Ectodermal cell (in vitro differentiated cells): ENCODE data around the gene ADCY2.

Source experiments
- H3K27ac ChIP-seq: 2 replicates; pipeline ENCODE4 v1.7.0; 2013; ENCODE audit warnings: mild to moderate bottlenecking, low read depth, low read length; ENCODE audit not compliant: insufficient read depth, poor library complexity, severe bottlenecking
- H3K27me3 ChIP-seq: 2 replicates; pipeline ENCODE4 v1.7.0; 2013; ENCODE audit warnings: mild to moderate bottlenecking, low read length; ENCODE audit not compliant: insufficient read depth, control insufficient read depth, poor library complexity, severe bottlenecking
- H3K36me3 ChIP-seq: one replicate; pipeline ENCODE4 v1.7.0; 2013; ENCODE audit warnings: low read length; ENCODE audit not compliant: control insufficient read depth, insufficient read depth
- H3K4me1 ChIP-seq: one replicate; pipeline ENCODE4 v1.7.0; 2013; ENCODE audit warnings: low read length; ENCODE audit not compliant: control insufficient read depth, insufficient read depth
- H3K4me3 ChIP-seq: 2 replicates; pipeline ENCODE4 v1.7.0; 2013; ENCODE audit warnings: low read depth, low read length, control low read depth; ENCODE audit not compliant: insufficient read depth
- H3K9me3 ChIP-seq: 2 replicates; pipeline ENCODE4 v1.7.0; 2013; ENCODE audit warnings: mild to moderate bottlenecking, low read length, moderate library complexity; ENCODE audit not compliant: control insufficient read depth
- WGBS, 2 experiments: methylation state at CpG; one replicate each; pipeline ENCODE4 v1.1.7; 2013; ENCODE audit warnings: missing lambda C conversion rate in 2 of 2; 5-methylcytosine and 5-hydroxymethylcytosine counted together

The ADCY2 gene

DNA sequence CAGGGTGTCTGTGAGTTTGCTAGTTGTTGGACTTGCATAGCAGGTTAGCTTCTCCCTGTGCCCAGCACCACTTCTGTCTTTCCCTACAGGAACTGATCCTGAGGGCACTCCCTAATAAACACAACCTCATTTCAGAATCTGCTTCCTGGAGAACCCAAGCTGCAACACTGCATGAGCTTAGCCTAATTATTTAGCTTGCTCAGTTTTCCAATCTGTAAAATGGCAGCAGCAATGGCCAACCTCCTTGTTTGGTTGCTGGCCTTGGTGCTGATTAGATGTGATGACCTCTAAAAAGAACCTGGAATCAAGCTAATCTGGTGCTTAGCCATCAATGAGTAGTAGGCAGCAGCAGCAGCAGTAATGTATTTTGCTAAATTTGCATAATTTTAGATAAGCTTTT lies 133.9 kb downstream of the ADCY2 start:
- H3K4me3 ChIP-seq: no peak overlapping the region
- no peaks in the 10 kb centered on the region for H3K27me3 ChIP-seq
- no peak overlapping the region for H3K27ac ChIP-seq
- H3K36me3 ChIP-seq: no peaks in the 10 kb centered on the region
- H3K4me1 ChIP-seq: no peaks in the 10 kb centered on the region
- no peaks in the 10 kb centered on the region for H3K9me3 ChIP-seq

DNA sequence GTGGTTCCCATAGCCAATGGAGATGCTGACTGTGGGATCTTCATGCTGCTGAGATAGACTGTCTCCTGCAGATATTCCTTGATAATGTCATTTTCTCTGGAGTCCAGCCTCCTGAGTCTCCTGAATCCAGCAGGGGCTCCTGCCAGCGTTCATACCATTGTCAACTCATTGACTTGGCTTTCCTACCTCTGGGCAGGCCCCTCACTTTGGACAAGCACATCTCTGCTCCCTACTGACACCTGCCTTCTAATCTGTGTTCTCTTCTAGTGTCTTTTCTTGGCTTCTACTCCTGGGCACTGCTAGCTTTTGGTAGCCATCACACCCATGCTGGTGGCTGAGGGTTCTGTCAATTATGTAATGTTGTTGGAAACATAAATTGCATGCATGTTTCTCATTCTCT lies 138.0 kb downstream of the ADCY2 start:
- WGBS, 2 experiments: 84 to 93% methylated on average over 1 of the region's 1 CpG
- H3K4me1 ChIP-seq: no peaks in the 10 kb centered on the region
- H3K4me3 ChIP-seq: no peak overlapping the region

DNA sequence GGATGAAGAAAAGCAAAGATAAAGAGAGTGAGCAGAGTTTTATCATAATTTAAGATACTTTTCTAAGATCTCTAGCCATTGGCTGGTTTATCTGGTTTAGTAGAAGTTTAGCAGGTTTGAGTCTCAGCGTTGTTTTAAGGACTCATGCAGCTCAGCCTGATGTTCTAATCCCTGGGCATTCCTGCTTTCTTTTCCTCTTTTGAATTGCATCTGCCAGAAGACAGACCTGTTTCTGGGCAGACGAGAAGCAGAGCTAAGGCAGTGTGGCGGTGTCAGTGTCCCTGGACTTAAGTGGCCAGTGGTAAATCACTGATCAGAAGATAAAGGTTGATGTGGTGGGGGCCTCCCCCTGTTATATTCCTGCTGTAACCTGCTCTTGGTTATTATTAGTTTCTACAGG lies 138.6 kb downstream of the ADCY2 start:
- no peak overlapping the region for H3K27ac ChIP-seq
- no peaks in the 10 kb centered on the region for H3K4me1 ChIP-seq
- no peaks in the 10 kb centered on the region for H3K36me3 ChIP-seq
- H3K9me3 ChIP-seq: no peaks in the 10 kb centered on the region
- 90 to 97% methylated on average over 3 of the region's 3 CpGs for WGBS, 2 experiments
- H3K27me3 ChIP-seq: no peaks in the 10 kb centered on the region
- no peak overlapping the region for H3K4me3 ChIP-seq

More for the DNA sequence above, 138.0 kb downstream of the ADCY2 start:
- Histone ChIP-seq H3K36me3 (no peaks in the 10 kb centered on the region), H3K27me3 (no peaks in the 10 kb centered on the region), H3K9me3 (no peaks in the 10 kb centered on the region), H3K27ac (no peak overlapping the region)

GRCh38 chr5:7537573-7537972 lies 141.6 kb downstream of the ADCY2 start:
- WGBS, 2 experiments: 92 to 93% methylated on average over 2 of the region's 2 CpGs
- Histone ChIP-seq H3K9me3 (no peaks in the 10 kb centered on the region), H3K36me3 (no peaks in the 10 kb centered on the region), H3K27ac (no peak overlapping the region), H3K27me3 (no peaks in the 10 kb centered on the region), H3K4me3 (no peak overlapping the region), H3K4me1 (no peaks in the 10 kb centered on the region)

GRCh38 chr5:7539571-7539970 lies 143.6 kb downstream of the ADCY2 start:
- Histone ChIP-seq H3K9me3 (no peaks in the 10 kb centered on the region), H3K36me3 (no peaks in the 10 kb centered on the region), H3K27me3 (no peaks in the 10 kb centered on the region), H3K27ac (no peak overlapping the region), H3K4me3 (no peak overlapping the region), H3K4me1 (no peaks in the 10 kb centered on the region)
- WGBS, 2 experiments: 92 to 95% methylated on average over 5 of the region's 5 CpGs

DNA sequence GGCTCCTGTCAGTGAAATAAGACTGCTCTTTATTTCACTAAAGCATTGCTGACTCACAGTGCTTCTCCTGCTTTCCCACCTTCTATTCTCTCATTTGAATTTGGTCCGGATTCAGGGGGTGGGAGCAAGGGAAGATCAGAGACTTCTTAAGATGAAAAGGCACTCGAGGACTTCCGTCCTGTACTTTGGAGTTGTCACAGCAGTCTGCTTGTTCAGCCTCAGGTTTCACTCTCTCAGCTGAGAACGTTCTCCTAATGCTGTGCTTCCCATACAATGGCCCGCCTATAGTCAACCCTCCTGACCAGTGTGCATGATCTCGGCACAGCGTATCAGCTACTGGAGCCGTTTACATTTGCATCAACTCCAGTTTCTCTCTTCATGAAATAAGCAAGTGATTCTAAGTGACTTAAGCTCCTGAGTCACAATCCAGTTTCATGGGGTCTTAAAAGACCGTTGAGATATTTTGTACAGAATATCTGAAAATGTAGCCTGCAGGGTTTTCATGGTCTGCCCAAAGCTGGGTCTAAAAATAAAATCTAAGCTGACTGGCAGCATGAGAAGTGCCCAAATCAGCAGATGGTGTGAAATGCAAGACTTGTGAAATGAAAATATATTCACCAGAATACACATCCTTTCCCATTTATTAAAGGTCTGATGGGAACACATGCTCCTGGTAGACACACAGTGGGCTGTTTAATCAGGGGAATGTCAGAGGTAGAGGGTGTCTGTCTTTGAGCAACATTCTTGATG lies 145.0 kb downstream of the ADCY2 start:
- WGBS, 2 experiments: 69% methylated on average over 9 of the region's 9 CpGs
- no peak overlapping the region for H3K27ac ChIP-seq
- H3K4me1 ChIP-seq: no peaks in the 10 kb centered on the region
- H3K36me3 ChIP-seq: no peaks in the 10 kb centered on the region
- H3K9me3 ChIP-seq: no peaks in the 10 kb centered on the region
- no peaks in the 10 kb centered on the region for H3K27me3 ChIP-seq
- no peak overlapping the region for H3K4me3 ChIP-seq

GRCh38 chr5:7541898-7542297 lies 146.0 kb downstream of the ADCY2 start:
- Histone ChIP-seq H3K9me3 (no peaks in the 10 kb centered on the region), H3K27me3 (no peaks in the 10 kb centered on the region), H3K4me1 (no peaks in the 10 kb centered on the region), H3K36me3 (no peaks in the 10 kb centered on the region), H3K4me3 (no peak overlapping the region), H3K27ac (no peak overlapping the region)
- 90 to 91% methylated on average over 1 to 2 of the region's 2 CpGs for WGBS, 2 experiments

GRCh38 chr5:7546555-7546954 lies 150.6 kb downstream of the ADCY2 start:
- Histone ChIP-seq H3K9me3 (no peaks in the 10 kb centered on the region), H3K27ac (no peak overlapping the region), H3K4me3 (no peak overlapping the region), H3K4me1 (no peaks in the 10 kb centered on the region), H3K27me3 (no peaks in the 10 kb centered on the region), H3K36me3 (no peaks in the 10 kb centered on the region)
- 93 to 94% methylated on average over 6 of the region's 6 CpGs for WGBS, 2 experiments

GRCh38 chr5:7548596-7548995 lies 152.7 kb downstream of the ADCY2 start:
- Histone ChIP-seq H3K27ac (no peak overlapping the region), H3K27me3 (no peaks in the 10 kb centered on the region), H3K4me1 (no peaks in the 10 kb centered on the region), H3K4me3 (no peak overlapping the region), H3K9me3 (no peaks in the 10 kb centered on the region), H3K36me3 (no peaks in the 10 kb centered on the region)
- WGBS, 2 experiments: 89 to 94% methylated on average over 2 of the region's 2 CpGs

- peaks cover 3% of the 10 kb centered on the region for H3K4me1 ChIP-seq
- no peaks in the 10 kb centered on the region for H3K27me3 ChIP-seq
- no peaks in the 10 kb centered on the region for H3K36me3 ChIP-seq
- H3K4me3 ChIP-seq: no peak overlapping the region
- no peaks in the 10 kb centered on the region for H3K9me3 ChIP-seq
- WGBS, 2 experiments: 93 to 98% methylated on average over 2 of the region's 2 CpGs
- H3K27ac ChIP-seq: no peak overlapping the region
These were observed 169.6 kb downstream of the ADCY2 start for GRCh38 chr5:7565559-7565958.
